GM10847 (cell line): Measurements from ENCODE around the gene RBM18.

Source experiments
- POLR2A ChIP-seq: IDR thresholded peaks from 2 replicates; pipeline ENCODE4 v1.6.1; 2011; ENCODE audit not compliant: insufficient read length; ENCODE audit errors: extremely low read depth

The RBM18 gene

DNA sequence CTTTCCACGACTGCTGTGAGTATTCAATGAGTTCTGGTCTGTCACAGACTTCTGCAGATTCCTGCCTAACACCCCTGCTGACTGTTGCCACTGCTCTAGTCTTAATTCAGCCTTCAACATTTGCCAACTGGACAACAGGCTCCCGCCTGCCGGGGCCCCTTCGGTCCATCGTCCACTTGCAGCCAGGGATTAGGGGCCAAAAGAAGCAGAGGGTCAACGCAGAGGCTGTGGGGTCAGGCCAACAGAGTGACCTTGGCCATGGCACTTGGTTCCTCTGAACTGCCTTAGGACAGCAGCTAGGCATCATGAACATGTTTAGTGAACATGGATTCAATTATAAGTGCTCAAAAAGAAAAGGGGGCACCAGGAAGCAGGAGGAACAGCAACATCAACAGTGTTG, 76.3 kb downstream of the RBM18 start:
- no peak for TF ChIP-seq POLR2A
